Measurements from ENCODE around the gene PTCH2.

The PTCH2 gene

GRCh38 chr1:44777969-44778635, 65.0 kb downstream of the PTCH2 start:
- H3K27ac ChIP-seq (ENCODE audit: extremely low read depth, low read depth, low read length): peak overlapping the region; percentile 99; the same call in 1 of the 2 replicates
- no peak overlapping the region for H3K4me3 ChIP-seq (ENCODE audit: low read depth, low read length)
- ChIA-PET CTCF (interaction anchor here (1.0 to 1.3 kb wide), 2 partner anchors 9 to 47 kb away, joined by 5 to 6 read pairs; partner anchors contain the start of gene RNU5D-1), POLR2A (interaction anchor here (0.7 to 1.0 kb wide), 5 partner anchors 15 to 234 kb away, joined by 3 to 4 read pairs (median 3); partner anchors contain the start of gene UROD)
- H3K36me3 ChIP-seq (ENCODE audit: control insufficient read depth in 2 of 2, insufficient read depth in 1 of 2, low read length in 2 of 2): peaks cover 36 to 66% of the 10 kb centered on the region in 2 experiments; a peak in 2 of 3 replicates
- H3K9me3 ChIP-seq (ENCODE audit: control insufficient read depth, insufficient read depth, low read depth, low read length): no peaks in the 10 kb centered on the region
- no peaks in the 10 kb centered on the region for H3K4me1 ChIP-seq (ENCODE audit: control insufficient read depth, insufficient read depth, low read length)
- TF ChIP-seq SCRT2 (tag by site-specific recombination; IDR thresholded peaks at IDR 0.05): no peak
- no peak for TF ChIP-seq ZNF37A (tag by site-specific recombination; IDR thresholded peaks at IDR 0.05)
- TF ChIP-seq GLI4 (tag by site-specific recombination; IDR thresholded peaks at IDR 0.05): no peak
- no peak for TF ChIP-seq HOXA7 (CRISPR knock-in tag; IDR thresholded peaks at IDR 0.05; ENCODE audit: borderline replicate concordance)
- no peak for TF ChIP-seq MYNN (tag by site-specific recombination; IDR thresholded peaks at IDR 0.05; ENCODE audit: borderline replicate concordance)
- TF ChIP-seq ZNF555 (tag by site-specific recombination; conservative IDR thresholded peaks at IDR 0.05): no peak
- no peak for TF ChIP-seq SP3 (tag by site-specific recombination; IDR thresholded peaks at IDR 0.05)

- H3K36me3 ChIP-seq (ENCODE audit: control insufficient read depth in 2 of 2, insufficient read depth in 1 of 2, low read length in 2 of 2): peaks cover 36 to 66% of the 10 kb centered on the region in 2 experiments; a peak in 2 of 3 replicates
- H3K4me1 ChIP-seq (ENCODE audit: control insufficient read depth, insufficient read depth, low read length): no peaks in the 10 kb centered on the region
- H3K27ac ChIP-seq (ENCODE audit: extremely low read depth, low read depth, low read length): peak overlapping the region; percentile 99; the same call in 1 of the 2 replicates
- H3K4me3 ChIP-seq (ENCODE audit: low read depth, low read length): no peak overlapping the region; the same call in 1 of the 2 replicates
- CTCF ChIA-PET: interaction anchor here (1.0 to 1.3 kb wide), 2 partner anchors 9 to 46 kb away, joined by 5 to 6 read pairs; partner anchors contain the start of gene RNU5D-1
- TF ChIP-seq PRDM1 (tag by site-specific recombination; IDR thresholded peaks at IDR 0.05) (no peak), ZNF394 (tag by site-specific recombination; IDR thresholded peaks at IDR 0.05; ENCODE audit: borderline replicate concordance) (no peak), ZNF133 (tag by site-specific recombination; IDR thresholded peaks at IDR 0.05) (no peak), ZNF354C (tag by site-specific recombination; IDR thresholded peaks at IDR 0.05; ENCODE audit: borderline replicate concordance, low read depth) (no peak), ZBTB21 (tag by site-specific recombination; IDR thresholded peaks at IDR 0.05) (no peak), ZNF214 (tag by site-specific recombination; IDR thresholded peaks at IDR 0.05; ENCODE audit: borderline replicate concordance) (no peak)
- POLR2A ChIA-PET: interaction anchor here (0.6 to 1.0 kb wide), 6 partner anchors 15 to 234 kb away, joined by 3 to 5 read pairs (median 3); partner anchors contain the start of gene UROD
- H3K9me3 ChIP-seq (ENCODE audit: control insufficient read depth, insufficient read depth, low read depth, low read length): no peaks in the 10 kb centered on the region
Measured at GRCh38 chr1:44777547-44777946, 65.5 kb downstream of the PTCH2 start.

GRCh38 chr1:44776730-44777068, 66.4 kb downstream of the PTCH2 start:
- CTCF ChIA-PET: interaction anchor here (0.6 to 2.2 kb wide), 3 partner anchors 9 to 46 kb away, joined by 3 to 11 read pairs (median 6); partner anchors contain the start of genes BEST4 and RNU5D-1
- POLR2A ChIA-PET: interaction anchor here (1.0 to 3.1 kb wide), 13 partner anchors 8 to 527 kb away, joined by 5 to 41 read pairs (median 17); partner anchors contain the start of genes ARMH1, BEST4, BTBD19 and HECTD3
- peak overlapping the region; percentile 99 for H3K27ac ChIP-seq (ENCODE audit: extremely low read depth, low read depth, low read length)
- TF ChIP-seq ZNF707 (tag by site-specific recombination; IDR thresholded peaks at IDR 0.05): no peak
- TF ChIP-seq ZNF2 (tag by site-specific recombination; IDR thresholded peaks at IDR 0.05): 0 out of 2 replicates have a peak, but pooled peaks have one; percentile 4
- no peak for TF ChIP-seq KLF7 (tag by site-specific recombination; IDR thresholded peaks at IDR 0.05; ENCODE audit: borderline replicate concordance)
- TF ChIP-seq ZNF529 (tag by site-specific recombination; IDR thresholded peaks at IDR 0.05; ENCODE audit: insufficient replicate concordance): no peak
- TF ChIP-seq FEZF1 (tag by site-specific recombination; IDR thresholded peaks at IDR 0.05): no peak
- TF ChIP-seq ZNF366 (tag by site-specific recombination; conservative IDR thresholded peaks at IDR 0.05): no peak
- TF ChIP-seq ZNF416 (tag by site-specific recombination; IDR thresholded peaks at IDR 0.05): no peak
- TF ChIP-seq ZFHX2 (tag by site-specific recombination; conservative IDR thresholded peaks at IDR 0.05): peak; percentile 37; the same call in 1 of the 2 replicates
- TF ChIP-seq ZNF785 (tag by site-specific recombination; IDR thresholded peaks at IDR 0.05): no peak
- TF ChIP-seq ZNF121 (tag by site-specific recombination; IDR thresholded peaks at IDR 0.05): peak; percentile 84
- no peak for TF ChIP-seq ZNF280D (tag by site-specific recombination; IDR thresholded peaks at IDR 0.05)
- H3K4me1 ChIP-seq (ENCODE audit: control insufficient read depth, insufficient read depth, low read length): no peaks in the 10 kb centered on the region
- peaks cover 36 to 61% of the 10 kb centered on the region in 2 experiments; a peak in 2 of 3 replicates for H3K36me3 ChIP-seq (ENCODE audit: control insufficient read depth in 2 of 2, insufficient read depth in 1 of 2, low read length in 2 of 2)
- no peaks in the 10 kb centered on the region for H3K9me3 ChIP-seq (ENCODE audit: control insufficient read depth, insufficient read depth, low read depth, low read length)
- peak overlapping the region; percentile 63 for H3K4me3 ChIP-seq (ENCODE audit: low read depth, low read length)

Measured in HEK293 (cell line).